Measurements from ENCODE around the gene ABR.

GRCh38 chr17:1039511-1040215 is 140.1 kb downstream of the ABR start:
- TF ChIP-seq, protein P1, sequence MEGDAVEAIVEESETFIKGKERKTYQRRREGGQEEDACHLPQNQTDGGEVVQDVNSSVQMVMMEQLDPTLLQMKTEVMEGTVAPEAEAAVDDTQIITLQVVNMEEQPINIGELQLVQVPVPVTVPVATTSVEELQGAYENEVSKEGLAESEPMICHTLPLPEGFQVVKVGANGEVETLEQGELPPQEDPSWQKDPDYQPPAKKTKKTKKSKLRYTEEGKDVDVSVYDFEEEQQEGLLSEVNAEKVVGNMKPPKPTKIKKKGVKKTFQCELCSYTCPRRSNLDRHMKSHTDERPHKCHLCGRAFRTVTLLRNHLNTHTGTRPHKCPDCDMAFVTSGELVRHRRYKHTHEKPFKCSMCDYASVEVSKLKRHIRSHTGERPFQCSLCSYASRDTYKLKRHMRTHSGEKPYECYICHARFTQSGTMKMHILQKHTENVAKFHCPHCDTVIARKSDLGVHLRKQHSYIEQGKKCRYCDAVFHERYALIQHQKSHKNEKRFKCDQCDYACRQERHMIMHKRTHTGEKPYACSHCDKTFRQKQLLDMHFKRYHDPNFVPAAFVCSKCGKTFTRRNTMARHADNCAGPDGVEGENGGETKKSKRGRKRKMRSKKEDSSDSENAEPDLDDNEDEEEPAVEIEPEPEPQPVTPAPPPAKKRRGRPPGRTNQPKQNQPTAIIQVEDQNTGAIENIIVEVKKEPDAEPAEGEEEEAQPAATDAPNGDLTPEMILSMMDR (IDR thresholded peaks at IDR 0.05): no peak
- TF ChIP-seq POLR2A (IDR thresholded peaks at IDR 0.05): no peak
